ENCODE data around the gene SDHAF2. TPM values are rescaled to one million over a fixed set of nuclear protein-coding genes. Genes with fewer than 3 reads are reported as not detected.
A peak's percentile ranks its signal among the peaks of the same experiment; 100 is the strongest.
"Not testable (repeated sequence)": the region's sequence is repeated elsewhere in the genome, so short reads cannot be mapped to it uniquely, and the experiment has no call there.

SDHAF2 gene
- total RNA-seq, 2 donors from 2014 or later = 31.1 to 32.7 TPM

DNA sequence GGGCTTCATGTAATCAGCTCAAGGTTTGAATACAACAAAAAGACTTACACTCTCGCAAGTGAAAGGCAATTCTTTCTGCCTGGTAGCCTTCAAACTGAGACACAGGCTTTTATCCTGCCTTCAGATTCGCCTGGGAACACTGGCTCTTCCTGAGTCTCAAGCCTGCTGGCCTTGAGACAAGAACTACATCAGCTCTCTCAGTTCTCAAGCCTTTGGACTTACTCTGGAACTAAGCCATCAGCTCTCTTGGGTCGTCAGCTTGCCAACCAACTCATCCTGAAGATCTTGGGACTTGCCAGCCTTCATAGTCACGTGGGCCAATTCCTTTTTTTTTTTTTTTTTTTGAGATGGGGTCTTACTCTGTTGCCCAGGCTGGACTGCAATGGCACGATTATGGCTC, 42.9 kb downstream of the SDHAF2 start:
- H3K4me1 Mint-ChIP-seq = peaks cover 4% of the 10 kb centered on the region
- H3K27ac Mint-ChIP-seq = no peak overlapping the region
- ATAC-seq (no peak), DNase-seq (no peak)
- no peaks in the 10 kb centered on the region for H3K9me3 ChIP-seq (ENCODE audit: control insufficient read depth, low read length, poor library complexity, severe bottlenecking)
- no peak overlapping the region for H3K4me3 Mint-ChIP-seq
- peaks cover 2% of the 10 kb centered on the region for H3K36me3 Mint-ChIP-seq (ENCODE audit: low read depth)
- no peaks in the 10 kb centered on the region for H3K27me3 Mint-ChIP-seq

DNA sequence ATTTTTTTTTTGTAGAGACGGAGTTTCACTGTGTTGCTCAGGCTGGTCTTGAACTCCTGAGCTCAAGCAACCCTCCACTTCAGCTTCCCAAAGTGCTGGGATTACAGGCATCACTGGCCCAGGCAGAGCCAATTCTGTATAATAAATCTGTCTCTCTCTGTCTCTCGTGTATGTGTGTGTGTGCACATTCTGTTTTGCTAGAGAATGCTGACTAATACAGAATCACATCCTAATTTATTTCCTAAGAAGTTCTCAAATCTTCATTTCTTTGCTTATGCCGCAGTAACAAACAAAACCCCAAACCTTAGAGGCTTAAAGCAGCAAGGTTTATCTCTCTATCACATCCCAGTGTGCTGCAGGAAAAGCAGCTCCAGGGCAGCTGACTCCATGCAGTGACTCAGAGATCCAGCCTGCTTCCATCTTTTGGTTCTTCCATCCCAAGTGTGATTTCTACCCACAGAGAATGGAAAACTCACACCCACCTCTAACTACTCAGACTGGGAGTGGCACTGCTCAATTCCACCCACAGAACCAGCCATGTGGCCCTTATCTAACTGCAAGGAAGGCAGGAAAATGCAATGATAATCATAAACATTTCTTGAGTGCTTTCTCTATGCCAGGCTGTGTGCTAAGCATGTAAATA, 43.6 kb downstream of the SDHAF2 start:
- Mint-ChIP-seq H3K36me3 (ENCODE audit: low read depth) (peaks cover 2% of the 10 kb centered on the region), H3K27ac (no peak overlapping the region), H3K4me1 (peaks cover 7% of the 10 kb centered on the region), H3K27me3 (no peaks in the 10 kb centered on the region), H3K4me3 (no peak overlapping the region)
- DNase-seq (no peak), ATAC-seq (no peak)
- H3K9me3 ChIP-seq (ENCODE audit: control insufficient read depth, low read length, poor library complexity, severe bottlenecking) = no peaks in the 10 kb centered on the region

DNA sequence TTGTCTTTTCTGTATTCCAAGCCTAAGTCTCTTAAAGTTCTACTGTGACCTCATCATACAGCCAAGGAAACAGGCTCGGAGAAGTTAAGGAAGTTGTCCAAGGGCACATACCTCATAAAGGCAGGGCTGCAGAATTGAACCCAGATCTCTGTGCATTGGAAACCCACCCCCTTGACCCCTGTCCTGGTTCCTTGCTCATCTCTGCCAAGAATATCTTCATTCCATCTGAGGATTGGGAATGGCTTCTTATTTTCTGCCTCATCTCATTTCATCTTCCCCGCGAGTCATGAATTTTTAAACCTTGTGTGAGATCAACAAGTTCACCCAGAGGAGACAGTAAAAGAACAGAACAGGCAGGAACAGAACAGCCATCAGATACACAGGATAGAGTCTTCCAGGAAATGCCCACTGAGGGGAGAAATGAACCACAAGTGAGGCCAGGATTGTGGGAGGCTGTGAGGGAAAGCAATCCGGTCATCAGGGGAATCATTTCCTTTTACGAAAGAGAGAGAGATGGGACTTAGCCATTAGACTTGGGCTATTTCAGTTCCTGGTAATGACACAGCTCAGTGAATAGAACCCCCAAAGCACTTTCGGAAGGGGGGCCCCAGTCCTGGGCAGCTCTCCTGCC, 44.2 kb downstream of the SDHAF2 start:
- Mint-ChIP-seq H3K4me1 (peaks cover 7% of the 10 kb centered on the region), H3K4me3 (no peak overlapping the region), H3K27me3 (no peaks in the 10 kb centered on the region), H3K27ac (no peak overlapping the region), H3K36me3 (ENCODE audit: low read depth) (peaks cover 2% of the 10 kb centered on the region)
- DNase-seq (no peak), ATAC-seq (no peak)
- no peaks in the 10 kb centered on the region for H3K9me3 ChIP-seq (ENCODE audit: control insufficient read depth, low read length, poor library complexity, severe bottlenecking)

DNA sequence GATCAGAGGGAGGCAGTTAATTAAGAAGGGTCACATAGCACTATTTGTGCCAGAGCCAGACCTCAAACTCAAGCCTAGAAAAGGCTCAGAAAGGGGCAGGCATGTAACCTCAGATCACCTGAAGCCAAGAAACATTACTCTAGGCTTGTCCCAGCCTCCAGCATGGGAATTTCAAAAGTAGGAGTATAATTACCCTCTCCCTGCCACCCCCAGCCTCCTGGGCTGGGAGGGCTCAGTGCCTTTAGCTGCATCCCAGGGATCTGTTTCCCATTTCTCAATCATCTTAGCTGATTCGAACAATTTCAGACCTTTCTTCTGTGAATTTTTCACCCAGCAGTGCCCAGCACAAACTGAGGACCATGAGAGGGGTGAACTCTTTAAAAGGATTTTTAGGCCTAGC, 45.5 kb downstream of the SDHAF2 start:
- no peak overlapping the region for H3K4me3 Mint-ChIP-seq
- H3K9me3 ChIP-seq (ENCODE audit: control insufficient read depth, low read length, poor library complexity, severe bottlenecking) = no peaks in the 10 kb centered on the region
- peaks cover 8% of the 10 kb centered on the region for H3K27me3 Mint-ChIP-seq
- ATAC-seq (no peak), DNase-seq (no peak)
- H3K4me1 Mint-ChIP-seq = peaks cover 7% of the 10 kb centered on the region
- peaks cover 2% of the 10 kb centered on the region for H3K36me3 Mint-ChIP-seq (ENCODE audit: low read depth)
- no peak overlapping the region for H3K27ac Mint-ChIP-seq

DNA sequence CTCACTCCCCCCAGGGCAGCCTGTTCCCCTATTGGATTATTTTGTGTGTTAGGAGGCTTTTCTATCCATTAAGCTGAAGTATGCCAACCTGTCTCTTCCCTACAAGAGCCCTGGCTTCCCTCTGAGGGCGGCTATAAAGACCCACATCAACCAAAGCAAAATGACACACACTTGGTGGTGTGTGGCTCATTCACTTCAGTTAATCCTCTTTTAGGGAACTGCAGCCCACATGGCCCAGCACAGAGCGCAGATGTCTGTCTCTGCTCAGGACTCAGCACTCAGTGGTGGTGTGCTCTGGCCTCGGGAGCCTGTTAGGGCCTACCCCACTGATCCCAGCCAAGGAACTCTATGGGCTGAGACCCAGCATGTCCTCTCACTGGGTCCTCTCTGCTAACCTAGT, 46.4 kb downstream of the SDHAF2 start:
- no peaks in the 10 kb centered on the region for H3K9me3 ChIP-seq (ENCODE audit: control insufficient read depth, low read length, poor library complexity, severe bottlenecking)
- H3K36me3 Mint-ChIP-seq (ENCODE audit: low read depth) = peaks cover 2% of the 10 kb centered on the region
- no peak overlapping the region for H3K27ac Mint-ChIP-seq
- peaks cover 8% of the 10 kb centered on the region for H3K4me1 Mint-ChIP-seq
- no peak overlapping the region for H3K4me3 Mint-ChIP-seq
- no peak for ATAC-seq
- no peak for DNase-seq
- H3K27me3 Mint-ChIP-seq = peaks cover 18% of the 10 kb centered on the region

DNA sequence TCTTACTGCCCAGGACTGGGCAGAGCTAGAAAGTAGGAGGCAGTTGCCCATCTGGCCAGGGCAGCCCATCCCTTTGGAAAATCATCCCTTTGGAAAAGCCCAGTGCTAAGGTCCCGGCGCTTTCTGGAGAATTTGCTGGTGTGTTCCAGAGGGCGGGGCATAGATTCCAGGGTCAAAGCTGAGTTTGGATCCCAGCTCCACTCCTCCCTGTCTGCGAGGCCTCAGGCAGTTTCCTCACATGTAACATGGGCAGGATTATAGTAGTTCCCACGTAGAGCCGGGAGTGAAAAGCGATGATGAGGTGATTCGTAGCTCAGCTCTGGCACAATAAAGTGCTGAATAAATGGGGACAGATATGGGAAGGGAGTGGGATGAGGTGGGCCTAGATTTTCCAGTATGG, 47.2 kb downstream of the SDHAF2 start:
- Mint-ChIP-seq H3K27ac (no peak overlapping the region), H3K4me3 (no peak overlapping the region), H3K36me3 (ENCODE audit: low read depth) (peaks cover 2% of the 10 kb centered on the region), H3K27me3 (peaks cover 19% of the 10 kb centered on the region), H3K4me1 (peaks cover 9% of the 10 kb centered on the region)
- ATAC-seq (no peak), DNase-seq (no peak)
- H3K9me3 ChIP-seq (ENCODE audit: control insufficient read depth, low read length, poor library complexity, severe bottlenecking) = no peaks in the 10 kb centered on the region

DNA sequence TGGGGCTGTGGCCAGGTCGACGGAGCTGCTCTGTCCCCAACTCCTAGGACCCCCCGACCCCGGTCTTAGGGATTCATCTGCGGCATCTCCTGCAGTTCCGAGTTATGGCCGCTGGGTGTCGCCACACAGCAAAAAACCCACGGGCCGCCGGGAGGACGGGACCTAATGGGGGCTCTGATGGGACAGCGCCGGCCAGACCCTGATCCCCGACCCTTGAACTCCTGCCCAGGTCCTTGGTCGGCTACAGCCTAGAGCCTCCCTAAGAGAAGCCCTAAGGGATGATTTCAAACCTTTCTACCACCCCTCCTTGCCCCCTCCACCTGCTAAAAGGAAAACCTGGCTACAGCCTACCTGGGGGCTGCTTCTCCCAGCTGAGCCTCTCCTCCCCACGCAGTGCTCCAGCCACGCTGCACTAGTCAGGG, 47.8 kb downstream of the SDHAF2 start:
- H3K9me3 ChIP-seq (ENCODE audit: control insufficient read depth, low read length, poor library complexity, severe bottlenecking) = no peaks in the 10 kb centered on the region
- peaks cover 2% of the 10 kb centered on the region for H3K36me3 Mint-ChIP-seq (ENCODE audit: low read depth)
- H3K27ac Mint-ChIP-seq = peak overlapping the region; percentile 43
- DNase-seq (peak; percentile 38 to 43 (median 42)), ATAC-seq (peak; percentile 46)
- H3K4me1 Mint-ChIP-seq = peaks cover 9% of the 10 kb centered on the region
- peaks cover 19% of the 10 kb centered on the region for H3K27me3 Mint-ChIP-seq
- no peak overlapping the region for H3K4me3 Mint-ChIP-seq

DNA sequence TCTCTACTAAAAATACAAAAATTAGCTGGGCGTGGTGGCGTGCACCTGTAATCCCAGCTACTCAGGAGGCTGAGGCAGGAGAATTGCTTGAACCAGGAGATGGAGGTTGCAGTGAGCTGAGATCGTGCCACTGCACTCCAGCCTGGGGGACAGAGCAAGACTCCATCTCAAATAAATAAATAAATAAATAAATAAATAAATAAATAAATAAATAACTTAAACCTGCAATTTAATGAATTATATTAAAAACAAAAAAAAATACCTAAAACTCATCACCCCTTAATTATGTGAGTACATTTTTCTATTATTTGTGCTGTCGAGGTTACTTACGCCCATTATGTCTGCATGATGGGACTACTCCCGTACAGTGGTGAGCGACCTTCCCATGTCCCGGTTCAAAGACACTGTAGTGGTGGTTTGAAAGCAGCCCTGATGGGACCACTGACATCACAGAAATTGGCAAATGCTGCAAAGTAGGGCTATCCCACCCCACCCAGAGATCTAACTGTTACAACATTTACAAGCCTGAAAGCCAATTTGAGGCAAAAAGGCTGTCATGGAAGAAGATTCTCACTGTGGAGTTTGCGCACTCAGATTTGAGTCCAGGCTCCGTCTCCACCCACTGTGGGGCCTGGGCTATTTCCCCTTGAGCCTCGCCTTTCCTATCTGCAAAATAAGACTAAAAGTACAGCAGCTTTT, 49.6 kb downstream of the SDHAF2 start:
- not testable (repeated sequence) for H3K27ac Mint-ChIP-seq; H3K36me3 Mint-ChIP-seq (ENCODE audit: low read depth); H3K9me3 ChIP-seq (ENCODE audit: control insufficient read depth, low read length, poor library complexity, severe bottlenecking); DNase-seq; ATAC-seq; H3K4me1 Mint-ChIP-seq; H3K4me3 Mint-ChIP-seq
- peaks cover 19% of the 10 kb centered on the region for H3K27me3 Mint-ChIP-seq

DNA sequence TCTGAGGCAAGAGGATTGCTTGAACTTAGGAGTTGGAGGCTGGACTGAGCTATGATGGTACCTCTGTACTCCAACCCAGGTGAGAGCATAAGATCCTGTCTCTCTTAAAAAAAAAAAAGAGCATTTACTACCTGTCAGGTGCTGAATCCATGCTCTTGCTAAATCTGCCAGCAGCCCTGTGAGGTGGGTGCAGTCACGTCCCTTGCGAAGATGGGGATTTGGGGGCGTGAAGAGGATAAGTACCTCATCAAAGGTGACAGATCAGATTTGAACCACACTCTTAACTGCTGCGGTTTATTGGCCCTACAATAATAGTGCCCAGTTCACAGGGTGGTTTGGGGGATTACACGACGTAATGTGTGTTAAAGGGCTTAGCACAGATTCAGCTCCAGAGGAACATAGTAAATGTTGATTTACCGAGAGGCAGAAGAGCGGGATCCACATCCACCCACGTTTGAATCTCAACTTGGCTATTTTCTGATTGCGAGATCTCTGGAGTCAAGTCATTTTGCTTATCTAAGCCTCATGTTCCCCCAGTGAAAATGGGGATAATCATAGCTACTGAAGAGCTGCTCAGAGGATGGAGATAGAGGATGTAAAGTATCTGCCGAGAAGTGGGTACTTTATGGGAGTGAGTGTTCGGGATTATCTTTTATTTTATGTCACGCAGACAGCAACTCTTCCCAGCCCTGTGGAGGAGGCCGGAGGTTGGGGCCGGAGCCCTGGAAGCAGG, 50.5 kb downstream of the SDHAF2 start:
- ATAC-seq = no peak
- H3K9me3 ChIP-seq (ENCODE audit: control insufficient read depth, low read length, poor library complexity, severe bottlenecking) = no peaks in the 10 kb centered on the region
- Mint-ChIP-seq H3K27ac (no peak overlapping the region), H3K4me3 (no peak overlapping the region), H3K27me3 (peaks cover 19% of the 10 kb centered on the region), H3K36me3 (ENCODE audit: low read depth) (no peaks in the 10 kb centered on the region), H3K4me1 (peaks cover 7% of the 10 kb centered on the region)
- DNase-seq = no peak

DNA sequence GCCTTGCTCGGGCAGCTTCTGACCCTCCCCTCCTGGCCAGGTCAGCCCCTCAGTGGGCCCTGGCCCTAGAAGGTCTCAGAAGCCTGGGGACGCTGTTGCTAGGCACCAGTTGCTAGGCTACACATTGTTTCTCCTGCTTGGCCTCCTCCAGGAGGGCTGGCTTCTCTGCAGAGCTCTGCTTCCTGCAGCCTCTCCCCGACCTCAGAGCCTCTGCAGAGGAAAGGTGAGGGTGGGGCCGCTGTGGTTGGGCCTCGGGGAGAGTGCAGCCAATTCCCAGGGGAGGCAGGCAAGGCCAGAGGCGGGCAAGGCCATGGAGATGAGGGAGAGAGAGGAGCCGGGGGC, 51.0 kb downstream of the SDHAF2 start:
- no peak for ATAC-seq
- no peak for DNase-seq
- no peak overlapping the region for H3K27ac Mint-ChIP-seq
- no peaks in the 10 kb centered on the region for H3K9me3 ChIP-seq (ENCODE audit: control insufficient read depth, low read length, poor library complexity, severe bottlenecking)
- peaks cover 7% of the 10 kb centered on the region for H3K4me1 Mint-ChIP-seq
- no peak overlapping the region for H3K4me3 Mint-ChIP-seq
- no peaks in the 10 kb centered on the region for H3K36me3 Mint-ChIP-seq (ENCODE audit: low read depth)
- peaks cover 19% of the 10 kb centered on the region for H3K27me3 Mint-ChIP-seq

DNA sequence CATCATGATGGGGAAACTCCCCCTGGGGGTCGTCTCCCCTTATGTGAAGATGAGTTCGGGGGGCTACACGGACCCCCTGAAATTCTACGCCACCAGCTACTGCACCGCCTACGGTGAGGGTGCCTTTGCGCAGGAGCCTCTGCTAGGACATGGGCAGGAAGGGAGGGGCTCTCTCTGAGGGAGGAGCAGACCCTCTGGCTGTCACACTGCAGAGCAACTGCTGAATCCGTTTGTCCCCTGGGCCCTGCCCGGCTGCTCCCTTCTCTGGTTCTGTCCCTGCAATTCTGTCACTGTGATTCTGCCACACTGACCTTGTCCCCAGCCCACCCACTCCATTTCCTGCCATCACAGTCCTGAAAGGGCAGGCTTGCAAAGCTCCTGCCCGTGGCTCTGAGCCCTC, 51.9 kb downstream of the SDHAF2 start:
- peaks cover 2% of the 10 kb centered on the region for H3K36me3 Mint-ChIP-seq (ENCODE audit: low read depth)
- DNase-seq (no peak), ATAC-seq (no peak)
- H3K27ac Mint-ChIP-seq = no peak overlapping the region
- no peaks in the 10 kb centered on the region for H3K9me3 ChIP-seq (ENCODE audit: control insufficient read depth, low read length, poor library complexity, severe bottlenecking)
- no peak overlapping the region for H3K4me3 Mint-ChIP-seq
- H3K27me3 Mint-ChIP-seq = peaks cover 19% of the 10 kb centered on the region
- H3K4me1 Mint-ChIP-seq = peaks cover 10% of the 10 kb centered on the region

DNA sequence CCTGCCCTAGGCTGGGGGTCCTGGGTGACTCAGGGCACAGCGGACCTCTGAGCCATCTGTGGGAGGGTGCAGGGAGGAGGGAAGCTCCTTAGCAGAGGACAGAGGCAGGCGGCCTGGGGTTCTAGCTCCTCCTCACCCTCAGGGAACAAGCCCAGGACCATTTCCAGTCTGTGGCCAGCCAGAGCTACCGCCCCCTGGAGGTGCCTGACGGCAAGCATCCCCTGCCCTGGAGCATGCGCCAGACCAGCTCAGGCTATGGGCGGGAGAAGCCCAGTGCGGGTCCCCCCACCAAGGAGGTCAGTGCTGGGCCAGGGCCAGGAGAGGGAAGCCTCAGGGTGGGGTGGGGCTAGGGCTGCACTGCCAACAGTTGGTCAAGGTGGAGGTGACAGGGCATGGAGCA, 52.6 kb downstream of the SDHAF2 start:
- ATAC-seq (peak; percentile 20), DNase-seq (no peak)
- Mint-ChIP-seq H3K27ac (no peak overlapping the region), H3K4me1 (peaks cover 10% of the 10 kb centered on the region), H3K36me3 (ENCODE audit: low read depth) (peaks cover 2% of the 10 kb centered on the region), H3K27me3 (peaks cover 19% of the 10 kb centered on the region), H3K4me3 (no peak overlapping the region)
- no peaks in the 10 kb centered on the region for H3K9me3 ChIP-seq (ENCODE audit: control insufficient read depth, low read length, poor library complexity, severe bottlenecking)

DNA sequence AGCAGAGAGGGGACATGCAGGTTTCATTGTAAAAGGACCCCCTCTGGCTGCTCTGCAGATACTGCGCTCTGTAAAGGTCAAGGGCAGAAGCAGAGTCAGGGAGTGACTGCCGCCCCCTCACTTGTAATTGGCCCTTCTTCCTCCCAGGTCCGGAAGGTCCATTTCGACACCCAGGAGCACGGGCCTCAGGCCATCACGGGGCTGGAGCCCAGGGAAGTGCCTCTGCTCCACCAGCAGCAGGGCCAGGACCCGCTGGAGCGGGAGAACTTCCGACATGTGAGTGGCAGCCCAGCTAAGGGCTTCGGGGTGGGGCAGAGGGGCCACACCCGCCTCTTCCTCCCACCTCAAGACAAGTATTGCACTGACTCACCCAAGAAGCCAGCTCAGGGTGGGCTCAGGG, 54.6 kb downstream of the SDHAF2 start:
- Mint-ChIP-seq H3K27me3 (peaks cover 25% of the 10 kb centered on the region), H3K36me3 (ENCODE audit: low read depth) (peaks cover 4% of the 10 kb centered on the region)
- ATAC-seq = no peak

More for the DNA sequence above, 54.6 kb downstream of the SDHAF2 start:
- Mint-ChIP-seq H3K4me3 (no peak overlapping the region), H3K27ac (no peak overlapping the region), H3K4me1 (peaks cover 12% of the 10 kb centered on the region)
- DNase-seq = no peak
- no peaks in the 10 kb centered on the region for H3K9me3 ChIP-seq (ENCODE audit: control insufficient read depth, low read length, poor library complexity, severe bottlenecking)
